Activated CD4-positive, alpha-beta T cell treated with anti-CD3 and anti-CD28 coated beads, Interleukin-2, Interleukin-6, amounts not matched to agents 100 ng/mL and 50 ng/mL, durations not matched to agents 16 hours and 8 hours (primary cell): ENCODE results near the gene IL13.
"Not testable (repeated sequence)": the region's sequence is repeated elsewhere in the genome, so short reads cannot be mapped to it uniquely, and the experiment has no call there.

Source experiments
- DNase-seq: peaks from one replicate; pipeline ENCODE4 v3.0.0-alpha.2; 2020

IL13 gene

DNA sequence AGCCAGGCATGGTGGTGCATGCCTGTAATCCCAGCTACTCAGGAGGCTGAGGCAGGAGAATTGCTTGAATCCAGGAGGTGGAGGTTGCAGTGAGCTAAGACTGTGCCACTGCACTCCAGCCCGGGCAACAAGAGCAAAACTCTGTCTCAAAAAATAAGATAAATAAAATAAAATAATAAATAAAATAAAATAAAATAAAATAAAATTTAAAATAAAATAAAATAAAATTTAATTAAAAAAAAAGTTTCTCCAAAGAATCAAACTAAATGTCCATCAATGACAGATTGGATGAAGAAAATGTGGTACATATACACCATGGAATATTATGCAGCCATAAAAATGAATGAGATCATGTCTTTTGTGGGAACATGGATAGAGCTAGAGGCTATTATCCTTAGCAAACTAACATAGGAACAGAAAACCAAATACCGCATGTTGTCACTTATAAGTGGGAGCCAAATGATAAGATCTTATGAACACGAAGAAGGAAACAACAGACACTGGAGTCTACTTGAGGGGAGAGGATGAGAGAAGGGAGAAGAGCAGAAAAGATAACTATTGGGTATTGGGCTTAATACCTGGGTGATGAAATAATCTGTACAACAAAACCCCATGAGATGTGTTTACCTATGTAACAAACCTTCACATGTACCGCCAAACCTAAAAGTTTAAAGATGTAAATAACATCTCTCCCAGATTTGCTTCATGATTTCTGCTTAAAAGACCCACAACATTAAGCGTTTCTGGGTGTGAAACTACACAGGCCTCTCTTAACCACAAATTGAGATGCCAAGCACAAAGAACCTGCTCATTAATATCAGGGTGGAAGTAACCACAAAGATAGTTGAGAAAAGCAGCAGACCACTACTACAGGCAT lies 34.0 kb downstream of the IL13 start:
- not testable (repeated sequence) for DNase-seq

DNA sequence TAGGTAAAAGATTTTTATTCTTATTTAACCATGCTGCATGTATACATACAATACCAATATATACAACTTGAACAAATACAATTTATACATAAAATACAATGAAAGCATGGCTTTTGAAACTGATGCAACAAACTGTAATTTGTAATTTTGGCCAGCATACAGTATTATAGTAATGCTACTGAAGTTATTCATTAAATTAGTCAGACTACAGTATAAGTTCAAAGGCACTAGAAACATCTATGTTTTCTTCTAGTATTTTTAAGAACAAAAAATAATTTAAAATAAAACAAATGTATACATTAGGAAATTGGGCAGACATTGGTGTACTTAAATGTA lies 34.6 kb downstream of the IL13 start:
- DNase-seq: no peak

DNA sequence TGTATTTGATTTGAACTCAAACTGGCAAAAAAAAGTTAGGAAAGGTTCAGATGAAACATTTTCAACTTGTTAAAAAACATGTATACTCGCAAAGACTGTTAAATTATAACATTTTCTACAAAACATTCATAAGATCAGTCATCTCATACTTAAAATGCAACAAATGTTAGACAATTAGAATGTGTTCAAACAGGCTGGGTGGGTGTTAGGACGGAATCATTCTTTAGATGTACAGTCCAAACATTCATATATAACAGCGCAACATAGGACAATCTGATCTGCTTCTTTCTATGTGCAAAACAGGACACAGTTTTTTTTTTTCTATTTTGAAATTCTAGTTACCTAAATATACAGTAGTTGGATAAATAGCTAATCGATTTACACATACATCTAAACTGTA lies 38.0 kb downstream of the IL13 start:
- DNase-seq: no peak

DNA sequence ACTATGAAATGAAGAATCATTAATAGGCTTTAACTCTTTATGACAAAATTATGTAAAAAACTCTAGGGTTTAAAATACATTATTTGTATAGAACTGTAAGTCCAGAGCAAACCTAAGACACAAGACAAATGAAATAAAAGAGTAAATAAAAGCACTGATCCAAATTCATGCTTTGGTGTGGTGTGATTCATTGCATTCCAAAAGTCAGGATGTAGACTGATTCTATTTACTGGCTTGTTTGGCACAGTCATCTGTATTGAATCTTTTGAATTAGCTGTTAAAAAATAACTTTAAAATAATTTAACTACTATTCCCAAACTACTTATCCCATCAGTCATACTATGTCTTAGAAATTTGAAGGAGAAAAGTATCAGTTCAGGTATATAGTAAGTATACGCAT lies 46.9 kb downstream of the IL13 start:
- DNase-seq: no peak

DNA sequence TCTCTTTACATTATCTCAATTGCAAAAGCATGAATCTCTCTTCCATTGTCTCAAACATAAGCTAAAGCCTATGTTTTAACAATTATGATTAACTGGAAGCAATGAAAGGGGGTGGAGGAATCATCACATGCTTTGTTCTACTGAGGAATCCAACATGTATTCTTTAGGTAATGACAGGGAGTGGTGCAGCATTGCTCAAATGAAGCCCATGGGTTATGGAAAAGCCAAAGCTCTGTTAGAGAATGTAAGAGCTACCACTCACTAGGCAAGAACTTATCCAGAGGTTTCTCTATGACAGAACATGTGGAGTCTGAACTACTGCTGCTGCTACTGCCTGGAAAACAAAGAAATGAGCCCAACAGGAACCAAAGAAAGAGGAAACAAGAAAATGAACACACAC lies 50.7 kb downstream of the IL13 start:
- DNase-seq: no peak
